Gastrocnemius medialis (tissue), 4 donors: ENCODE data around the gene ESPNL. TPM values are rescaled to one million over a fixed set of nuclear protein-coding genes. Genes with fewer than 3 reads are reported as not detected.
"Not testable (repeated sequence)": the region's sequence is repeated elsewhere in the genome, so short reads cannot be mapped to it uniquely, and the experiment has no call there.

Experiments used
- ATAC-seq, 2 donors: fragments of 150-250 bp; one replicate each; pipeline ENCODE4 v1.9.1; 2016
- DNase-seq, 2 donors: peaks; one replicate each; pipeline ENCODE4 v3.0.0-alpha.2; 2019
- H3K27ac ChIP-seq, 4 donors: fragments of 200-600 bp; sonication (generic); 1 replicate in 1 of 4; 2 replicates in 3 of 4; pipeline ENCODE4 v1.5.1; 2016 to 2018; ENCODE audit warnings: mild to moderate bottlenecking in 2 of 4, moderate library complexity in 1 of 4
- H3K27me3 ChIP-seq, 3 donors: fragments of 200-600 bp; sonication (generic) in 2 of 3; 1 replicate in 1 of 3; 2 replicates in 2 of 3; pipeline versions ENCODE4 v1.5.1 to v1.6.0; 2016 to 2019; ENCODE audit warnings: mild to moderate bottlenecking in 1 of 3, moderate library complexity in 1 of 3
- H3K36me3 ChIP-seq, 2 donors: fragments of 200-600 bp; sonication (generic) in 1 of 2; one replicate each; pipeline ENCODE4 v1.5.1; 2017 to 2018
- H3K4me1 ChIP-seq, 2 donors: fragments of 200-600 bp; sonication (generic) in 1 of 2; one replicate each; pipeline ENCODE4 v1.5.1; 2016 to 2017; ENCODE audit warnings: mild to moderate bottlenecking in 2 of 2
- H3K4me3 ChIP-seq, 4 donors: fragments of 200-600 bp; sonication (generic) in 3 of 4; 1 replicate in 1 of 4; 2 replicates in 3 of 4; pipeline ENCODE4 v1.5.1; 2016 to 2019; ENCODE audit warnings: mild to moderate bottlenecking in 2 of 4
- H3K9me3 ChIP-seq, 3 donors: fragments of 200-600 bp; sonication (generic) in 2 of 3; 1 replicate in 1 of 3; 2 replicates in 2 of 3; pipeline ENCODE4 v1.5.1; 2016 to 2019
- POLR2A ChIP-seq, 2 donors: fragments of 450-650 bp; IDR thresholded peaks; one replicate each; pipeline ENCODE4 v1.6.1; 2017; ENCODE audit warnings: antibody characterized with exemption in 2 of 2, mild to moderate bottlenecking in 2 of 2, moderate library complexity in 2 of 2
- in situ Hi-C, 4 donors: fragments of 200-750 bp; cut with MboI; loops; one replicate each; pipeline versions ENCODE4 v1.15.0 to v1.8.0; 2017; ENCODE audit warnings: low sequenced_read_pairs in 4 of 4
- intact Hi-C: fragments of 100-400 bp; cut with DNase I; formaldehyde crosslinking; loops from one replicate; pipeline ENCODE4 v1.15.1; 2023; ENCODE audit warnings: low total_unique reads
- total RNA-seq, 4 donors: library from RNA; depleted of rRNA; stranded (reverse); fragments of >200 nt; gene quantifications; one replicate each; pipeline versions ENCODE4 v1.1.0 to v1.2.3, GENCODE V29; 2016
- TF ChIP-seq, protein P1 (sequence below), 5 experiments: fragments of 450-650 bp in 3 of 5; fragments of 200-600 bp in 2 of 5; sonication (generic) in 2 of 5; IDR thresholded peaks in 4 of 5; conservative IDR thresholded peaks in 1 of 5; 1 replicate in 4 of 5; 2 replicates in 1 of 5; pipeline ENCODE4 v1.5.1; 2016 to 2019; ENCODE audit warnings: antibody characterized with exemption in 5 of 5, mild to moderate bottlenecking in 3 of 5, moderate library complexity in 3 of 5

The ESPNL gene
- total RNA-seq, 4 donors from 2014 or later: 0.11 TPM; not detected in 3

DNA sequence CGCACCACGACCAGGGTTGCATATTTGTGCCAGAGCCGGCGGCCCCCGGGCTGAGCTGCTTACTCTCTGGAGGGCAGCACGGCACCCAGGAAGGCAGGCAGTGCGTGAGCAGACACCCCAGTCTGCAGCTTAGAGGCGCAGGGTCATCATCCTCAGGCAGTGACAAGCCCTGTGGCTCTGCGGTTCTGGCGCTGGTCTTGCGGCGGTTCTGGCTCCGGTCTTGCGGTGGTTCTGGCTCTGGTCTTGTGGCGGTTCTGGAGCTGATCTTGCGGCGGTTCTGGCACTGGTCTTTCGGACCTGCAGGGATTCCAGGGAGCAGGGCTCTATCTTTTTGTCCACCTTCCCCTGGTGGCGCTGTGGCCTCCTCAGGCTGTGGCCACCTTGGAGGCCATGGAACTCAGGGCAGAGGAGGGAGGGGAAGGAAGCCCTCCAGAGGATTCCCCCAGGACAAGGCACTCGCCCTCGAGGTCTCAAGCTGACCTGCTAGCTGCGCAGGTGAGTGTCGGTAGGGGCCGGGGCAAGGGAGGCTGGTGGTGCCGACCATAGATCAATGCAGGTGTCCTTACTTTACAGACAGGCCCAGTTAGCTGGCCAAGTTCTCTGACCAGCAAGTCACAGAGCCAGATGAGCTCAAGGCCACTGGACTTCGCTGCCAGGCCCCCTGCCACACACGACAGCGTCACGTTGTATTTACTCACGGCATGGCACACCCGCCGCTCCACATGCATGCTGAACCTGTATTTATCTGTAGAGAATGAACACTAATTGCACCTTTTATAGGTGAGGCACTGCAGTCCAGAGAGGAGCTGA is 14.9 kb downstream of the ESPNL start:
- DNase-seq (no peak), ATAC-seq (no peak)
- intact Hi-C loops: no loop called here
- Histone ChIP-seq H3K4me3 (no peak overlapping the region), H3K27ac (no peak overlapping the region), H3K9me3 (no peaks in the 10 kb centered on the region), H3K4me1 (no peaks in the 10 kb centered on the region), H3K27me3 (peaks cover 0 to 3% (median 0%) of the 10 kb centered on the region in 3 donors), H3K36me3 (no peaks in the 10 kb centered on the region)
- in situ Hi-C loops: no loop called here
- no peak for TF ChIP-seq POLR2A (IDR thresholded peaks at IDR 0.05)
- TF ChIP-seq, protein P1, sequence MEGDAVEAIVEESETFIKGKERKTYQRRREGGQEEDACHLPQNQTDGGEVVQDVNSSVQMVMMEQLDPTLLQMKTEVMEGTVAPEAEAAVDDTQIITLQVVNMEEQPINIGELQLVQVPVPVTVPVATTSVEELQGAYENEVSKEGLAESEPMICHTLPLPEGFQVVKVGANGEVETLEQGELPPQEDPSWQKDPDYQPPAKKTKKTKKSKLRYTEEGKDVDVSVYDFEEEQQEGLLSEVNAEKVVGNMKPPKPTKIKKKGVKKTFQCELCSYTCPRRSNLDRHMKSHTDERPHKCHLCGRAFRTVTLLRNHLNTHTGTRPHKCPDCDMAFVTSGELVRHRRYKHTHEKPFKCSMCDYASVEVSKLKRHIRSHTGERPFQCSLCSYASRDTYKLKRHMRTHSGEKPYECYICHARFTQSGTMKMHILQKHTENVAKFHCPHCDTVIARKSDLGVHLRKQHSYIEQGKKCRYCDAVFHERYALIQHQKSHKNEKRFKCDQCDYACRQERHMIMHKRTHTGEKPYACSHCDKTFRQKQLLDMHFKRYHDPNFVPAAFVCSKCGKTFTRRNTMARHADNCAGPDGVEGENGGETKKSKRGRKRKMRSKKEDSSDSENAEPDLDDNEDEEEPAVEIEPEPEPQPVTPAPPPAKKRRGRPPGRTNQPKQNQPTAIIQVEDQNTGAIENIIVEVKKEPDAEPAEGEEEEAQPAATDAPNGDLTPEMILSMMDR (IDR thresholded peaks at IDR 0.05 in 4 of 5, conservative IDR thresholded peaks at IDR 0.05 in 1 of 5): no peak

DNA sequence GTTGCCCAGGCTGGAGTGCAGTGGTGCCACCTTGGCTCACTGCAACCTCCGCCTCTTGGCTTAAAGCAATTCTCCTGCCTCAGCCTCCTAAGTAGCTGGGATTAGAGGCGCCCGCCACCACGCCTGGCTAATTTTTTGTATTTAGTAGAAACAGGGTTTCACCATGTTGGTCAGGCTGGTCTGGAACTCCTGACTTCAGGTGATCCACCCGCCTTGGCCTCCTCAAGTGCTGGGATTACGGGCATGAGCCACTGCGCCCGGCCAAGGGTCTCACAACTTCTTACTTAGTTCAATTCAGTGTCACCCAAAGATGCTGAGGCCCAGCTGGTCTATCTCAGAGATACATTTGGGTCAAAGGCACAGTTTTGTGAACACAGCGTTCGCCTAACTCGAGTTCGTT is 15.6 kb downstream of the ESPNL start:
- H3K4me3 ChIP-seq, H3K4me1 ChIP-seq, H3K9me3 ChIP-seq, ATAC-seq, H3K36me3 ChIP-seq, in situ Hi-C loops, H3K27ac ChIP-seq, intact Hi-C loops, DNase-seq, H3K27me3 ChIP-seq: not testable (repeated sequence)

DNA sequence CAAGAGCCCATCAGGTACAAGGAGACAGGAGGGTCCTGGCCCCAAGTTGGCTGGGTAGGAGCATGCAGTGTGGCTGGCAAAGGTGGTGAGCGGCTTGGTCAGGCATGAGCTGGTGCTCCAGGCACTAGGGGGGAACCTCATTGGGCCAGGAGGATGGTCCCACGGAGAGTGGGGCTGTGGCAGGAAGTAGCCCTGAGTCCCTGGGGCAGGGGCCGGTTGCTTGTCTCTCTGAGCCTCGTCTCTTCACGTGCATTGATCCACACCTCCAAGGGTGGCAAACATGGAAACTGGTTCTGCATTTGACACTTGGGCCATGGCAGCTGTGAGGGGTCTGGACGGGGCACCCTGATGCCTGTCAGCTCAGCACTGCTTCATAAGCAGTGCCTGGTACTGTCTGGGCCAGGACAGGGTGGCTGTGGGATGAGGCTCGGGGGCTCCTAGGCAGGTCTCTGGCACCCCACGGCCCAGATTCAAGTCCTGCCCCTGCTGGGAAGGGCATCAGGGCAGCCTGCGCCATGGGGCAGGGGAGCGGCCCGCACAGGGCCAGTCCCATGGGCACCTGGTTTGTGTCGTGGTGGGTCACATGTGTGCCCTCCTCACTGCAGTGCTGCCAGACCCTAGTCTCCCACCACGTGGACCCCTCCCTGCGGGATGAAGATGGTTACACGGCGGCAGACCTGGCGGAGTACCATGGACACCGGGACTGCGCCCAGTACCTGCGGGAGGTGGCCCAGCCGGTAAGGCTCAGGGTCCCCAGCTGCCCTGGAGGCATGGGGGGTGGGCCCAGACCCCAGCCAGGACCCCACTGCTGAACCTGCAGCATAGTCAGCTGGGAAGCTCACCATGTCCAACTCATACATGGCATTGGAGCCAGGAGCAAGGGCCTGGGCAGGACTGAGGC is 16.4 kb downstream of the ESPNL start:
- TF ChIP-seq, protein P1 (IDR thresholded peaks at IDR 0.05 in 4 of 5, conservative IDR thresholded peaks at IDR 0.05 in 1 of 5): no peak
- no peak for TF ChIP-seq POLR2A (IDR thresholded peaks at IDR 0.05)
- ATAC-seq: no peak
- Histone ChIP-seq H3K27me3 (peaks cover 0 to 3% (median 0%) of the 10 kb centered on the region in 3 donors), H3K4me1 (no peaks in the 10 kb centered on the region), H3K9me3 (no peaks in the 10 kb centered on the region), H3K4me3 (no peak overlapping the region), H3K27ac (no peak overlapping the region), H3K36me3 (no peaks in the 10 kb centered on the region)
- in situ Hi-C loops (no loop called here), intact Hi-C loops (no loop called here)
- no peak for DNase-seq

DNA sequence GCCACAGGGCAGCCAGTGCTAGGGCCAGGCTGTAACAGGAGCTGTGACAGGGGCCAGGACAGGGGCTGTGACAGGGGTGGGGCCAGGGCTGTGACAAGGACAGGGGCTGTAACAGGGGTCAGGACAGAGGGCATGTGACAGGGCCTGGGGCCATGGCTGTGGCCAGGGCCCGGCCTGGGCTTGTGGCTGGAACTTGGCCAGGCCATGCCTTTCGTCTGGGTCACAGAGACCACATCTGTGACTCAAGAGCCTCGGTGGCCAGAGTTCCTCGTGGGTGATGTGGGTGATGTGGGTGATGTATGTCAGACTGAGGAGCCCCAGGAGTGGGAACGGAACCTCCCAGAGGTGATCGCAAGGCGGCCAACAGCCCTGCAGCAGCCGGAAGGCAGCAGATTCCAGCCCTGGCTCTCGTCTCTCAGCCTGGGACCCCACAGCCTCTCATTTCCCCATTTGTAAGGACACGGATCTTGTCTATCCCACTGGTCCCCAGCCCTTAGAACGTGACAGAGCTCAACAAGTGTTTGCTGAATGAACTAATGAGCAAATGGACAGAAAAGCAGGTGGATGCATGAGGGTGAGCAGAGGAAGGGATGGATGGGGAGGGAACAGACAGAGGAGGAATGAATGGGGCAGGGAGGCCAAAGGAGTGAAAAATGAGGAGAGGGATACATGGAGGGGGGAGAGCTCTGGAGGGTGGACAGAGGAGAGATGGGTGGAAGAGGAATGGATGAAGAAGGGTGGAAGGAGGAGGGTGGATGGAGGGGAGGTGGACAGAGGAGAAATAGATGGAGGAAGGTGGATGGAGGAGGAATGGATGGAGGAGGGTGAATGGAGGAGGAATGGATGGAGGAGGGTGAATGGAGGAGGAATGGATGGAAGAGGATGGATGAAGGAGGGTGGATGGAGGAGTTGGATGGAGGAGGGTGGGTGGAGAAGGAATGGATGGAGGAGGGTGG is 17.3 kb downstream of the ESPNL start:
- Histone ChIP-seq H3K27me3 (peaks cover 0 to 3% (median 0%) of the 10 kb centered on the region in 3 donors), H3K9me3 (no peaks in the 10 kb centered on the region), H3K27ac (no peak overlapping the region), H3K4me3 (no peak overlapping the region), H3K4me1 (no peaks in the 10 kb centered on the region), H3K36me3 (no peaks in the 10 kb centered on the region)
- ATAC-seq (no peak), DNase-seq (no peak)
- TF ChIP-seq POLR2A (IDR thresholded peaks at IDR 0.05): no peak
- TF ChIP-seq, protein P1 (IDR thresholded peaks at IDR 0.05 in 4 of 5, conservative IDR thresholded peaks at IDR 0.05 in 1 of 5): no peak
- in situ Hi-C loops (no loop called here), intact Hi-C loops (no loop called here)
